CD4-positive, alpha-beta memory T cell (primary cell): ENCODE measurements around the gene USP3. TPM values are rescaled to one million over a fixed set of nuclear protein-coding genes. Genes with fewer than 3 reads are reported as not detected.
"Not testable (repeated sequence)": the region's sequence is repeated elsewhere in the genome, so short reads cannot be mapped to it uniquely, and the experiment has no call there.

ENCODE experiments used
- CTCF ChIA-PET: fragments of 350-600 bp; sonication (Branson Sonifier 250); formaldehyde crosslinking; loops from one replicate; lab custom pipeline; 2021; ENCODE audit warnings: inconsistent platforms; ENCODE audit not compliant: partially characterized antibody; lab: Charles Lee
- POLR2A ChIA-PET: fragments of 350-600 bp; sonication (Branson Sonifier 250); formaldehyde crosslinking; loops from one replicate; lab custom pipeline; 2021; ENCODE audit not compliant: partially characterized antibody; lab: Charles Lee
- DNase-seq, 5 donors: peaks; one replicate each; pipeline versions ENCODE4 v3.0.0 to v3.0.0-alpha.2; 2020 to 2022; ENCODE audit warnings: mixed read lengths in 1 of 5
- H3K27ac ChIP-seq: one replicate; pipeline ENCODE4 v1.7.0; 2013; ENCODE audit warnings: low read depth, low read length
- H3K27me3 ChIP-seq: 2 replicates; pipeline ENCODE4 v1.7.0; 2013; ENCODE audit warnings: mild to moderate bottlenecking, low read length, moderate library complexity; ENCODE audit not compliant: insufficient read depth
- H3K36me3 ChIP-seq: 2 replicates; pipeline ENCODE4 v1.7.0; 2013; ENCODE audit warnings: mild to moderate bottlenecking, low read length, moderate library complexity; ENCODE audit not compliant: insufficient read depth
- H3K4me1 ChIP-seq: 2 replicates; pipeline ENCODE4 v1.7.0; 2013; ENCODE audit warnings: mild to moderate bottlenecking, low read length, moderate library complexity; ENCODE audit not compliant: insufficient read depth
- H3K4me3 ChIP-seq, 2 donors: one replicate each; pipeline ENCODE4 v1.7.0; 2013; ENCODE audit warnings: low read length in 2 of 2, mild to moderate bottlenecking in 1 of 2
- H3K9me3 ChIP-seq, 2 donors: one replicate each; pipeline ENCODE4 v1.7.0; 2013; ENCODE audit warnings: low read length in 2 of 2, control low read depth in 1 of 2; ENCODE audit not compliant: control insufficient read depth in 1 of 2
- H3K27ac Mint-ChIP-seq, 7 donors: one replicate each; pipeline ENCODE4 v1.8.0; 2020 to 2021; ENCODE audit warnings: mixed read lengths in 7 of 7, mild to moderate bottlenecking in 6 of 7, inconsistent platforms in 3 of 7, moderate library complexity in 3 of 7
- H3K27me3 Mint-ChIP-seq, 2 donors: one replicate each; pipeline ENCODE4 v1.8.0; 2020 to 2021; ENCODE audit warnings: mixed read lengths in 2 of 2
- H3K36me3 Mint-ChIP-seq, 2 donors: one replicate each; pipeline ENCODE4 v1.8.0; 2020 to 2021; ENCODE audit warnings: mixed read lengths in 2 of 2, inconsistent platforms in 1 of 2, mild to moderate bottlenecking in 1 of 2
- H3K4me1 Mint-ChIP-seq, 4 donors: one replicate each; pipeline ENCODE4 v1.8.0; 2020 to 2021; ENCODE audit warnings: mixed read lengths in 4 of 4, mild to moderate bottlenecking in 1 of 4
- H3K4me3 Mint-ChIP-seq, 8 donors: one replicate each; pipeline ENCODE4 v1.8.0; 2020 to 2021; ENCODE audit warnings: mixed read lengths in 8 of 8, mild to moderate bottlenecking in 7 of 8, moderate library complexity in 6 of 8, inconsistent platforms in 3 of 8
- H3K9me3 Mint-ChIP-seq, 8 donors: one replicate each; pipeline ENCODE4 v1.8.0; 2020 to 2021; ENCODE audit warnings: mixed read lengths in 8 of 8, mild to moderate bottlenecking in 5 of 8, inconsistent platforms in 3 of 8, moderate library complexity in 1 of 8
- intact Hi-C: fragments of 100-400 bp; cut with micrococcal nuclease; formaldehyde crosslinking; loops from one replicate; pipeline ENCODE4 v1.15.1; 2023
- polyA plus RNA-seq, 2 donors: library from polyadenylated mRNA; unstranded; fragments of 300-500 nt; fragmentation: Illumina TruSeq; gene quantifications; one replicate each; pipeline ENCODE4 v1.2.3, GENCODE V29; 2021
- total RNA-seq, 2 experiments: library from RNA; stranded (reverse); gene quantifications; one replicate each; pipeline ENCODE4 v1.2.3, GENCODE V29; 2021

USP3 gene
- total and polyA plus RNA-seq, 4 experiments from 2014 or later = 61.6 to 159 (median 112) TPM

DNA sequence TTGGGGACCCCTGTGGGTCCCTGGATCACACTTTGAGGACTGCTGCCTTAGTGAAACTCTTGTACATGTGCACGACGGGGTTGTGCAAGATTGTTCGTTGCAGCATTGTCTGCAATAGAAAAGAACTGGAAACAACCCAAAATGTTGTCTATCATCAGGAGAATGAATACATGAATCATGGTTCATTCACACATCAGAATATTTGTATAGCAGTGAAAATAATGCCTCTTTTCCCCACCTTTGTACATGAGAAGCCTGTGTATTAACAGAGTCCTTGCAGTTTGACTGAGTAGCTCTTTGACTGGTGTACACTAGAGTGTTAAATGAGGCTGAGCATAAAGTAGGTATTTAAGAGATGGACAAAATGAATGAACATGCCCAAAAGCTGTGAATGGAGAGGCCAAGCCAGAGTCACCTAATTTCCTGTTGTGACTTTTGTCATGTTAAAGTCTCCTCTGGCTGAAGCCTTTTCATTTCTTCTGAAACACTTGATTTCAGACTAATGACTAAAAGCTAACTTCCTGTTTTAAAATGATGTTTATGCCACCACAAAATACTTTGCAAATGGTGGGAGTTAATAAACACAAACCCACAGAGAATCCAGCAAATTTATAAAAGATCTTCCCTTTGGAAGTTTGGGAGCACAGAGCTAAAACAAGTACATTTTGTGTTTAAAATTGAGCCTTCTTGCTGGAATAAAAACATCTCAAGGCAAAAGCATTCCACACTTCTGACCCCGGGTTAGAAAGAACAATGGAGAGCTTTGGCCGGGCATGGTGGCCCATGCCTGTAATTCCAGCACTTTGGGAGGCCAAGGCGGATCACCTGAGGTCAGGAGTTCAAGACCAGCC, 20.6 kb upstream of the USP3 start:
- Histone ChIP-seq H3K4me3 (peak overlapping the region in 1 of 2 donors; percentile 15), H3K4me1 (peaks cover 94% of the 10 kb centered on the region), H3K27me3 (no peaks in the 10 kb centered on the region), H3K36me3 (no peaks in the 10 kb centered on the region), H3K9me3 (no peaks in the 10 kb centered on the region), H3K27ac (peak overlapping the region; percentile 27)
- no peak for DNase-seq
- Mint-ChIP-seq H3K27ac (peak overlapping the region; percentile 92 to 97 (median 94)), H3K9me3 (no peaks in the 10 kb centered on the region), H3K4me1 (peaks cover 50 to 94% (median 75%) of the 10 kb centered on the region in 4 donors), H3K36me3 (no peaks in the 10 kb centered on the region), H3K27me3 (no peaks in the 10 kb centered on the region), H3K4me3 (peak overlapping the region in 7 of 8 donors; percentile 62 to 86 (median 79))
- intact Hi-C loops = no loop called here
- CTCF ChIA-PET = interaction anchor here (0.6 to 13.4 kb wide), 12 partner anchors 9 to 126 kb away, joined by 3 to 224 read pairs (median 4); partner anchors contain the start of gene USP3
- POLR2A ChIA-PET = interaction anchor here (0.5 to 28.5 kb wide), 14 partner anchors 8 to 672 kb away, joined by 3 to 906 read pairs (median 4); partner anchors contain the start of gene USP3

DNA sequence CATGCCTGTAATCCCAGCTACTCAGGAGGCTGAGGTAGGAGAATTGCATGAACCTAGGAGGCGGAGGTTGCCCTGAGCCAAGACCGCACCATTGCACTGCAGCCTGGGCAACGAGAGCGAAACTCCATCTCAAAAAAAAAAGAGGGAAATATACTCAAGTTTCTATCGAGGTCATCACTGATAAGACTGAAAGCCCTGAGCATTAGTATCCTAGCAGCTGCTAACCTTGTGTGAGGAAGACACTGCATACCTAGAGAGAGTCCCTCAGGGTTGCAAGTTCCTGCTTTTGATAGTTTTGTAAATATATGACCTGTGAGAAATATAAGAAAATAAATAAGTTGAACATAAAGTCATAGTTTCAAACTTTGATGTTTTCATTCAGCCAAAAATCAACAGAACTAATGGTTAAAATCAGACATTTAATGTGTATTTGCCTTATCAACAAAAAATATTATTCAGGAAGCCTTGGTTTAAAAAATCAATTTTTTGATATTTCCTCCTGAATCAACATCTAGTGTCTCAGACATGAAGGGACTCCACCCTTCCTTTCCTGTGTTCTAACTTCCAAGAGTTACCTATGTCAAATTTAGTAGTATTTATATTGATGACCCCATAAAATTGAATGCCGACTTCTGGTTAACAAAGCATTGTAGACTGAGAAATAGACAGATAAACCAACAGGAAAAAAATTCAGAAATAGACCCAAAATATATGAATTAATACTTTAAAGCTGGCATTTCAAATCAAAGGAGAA, 19.8 kb upstream of the USP3 start:
- H3K4me3 Mint-ChIP-seq = peak overlapping the region; percentile 56 to 86 (median 79)
- CTCF ChIA-PET = interaction anchor here (0.8 to 13.4 kb wide), 15 partner anchors 9 to 125 kb away, joined by 3 to 224 read pairs (median 4); partner anchors contain the start of gene USP3

GRCh38 chr15:63487076-63487757, 17.2 kb upstream of the USP3 start:
- H3K27ac Mint-ChIP-seq = peak overlapping the region; percentile 78 to 93 (median 89)
- peak overlapping the region; percentile 41 for H3K27ac ChIP-seq

More for the DNA sequence above, 19.8 kb upstream of the USP3 start:
- Mint-ChIP-seq H3K36me3 (no peaks in the 10 kb centered on the region), H3K4me1 (peaks cover 42 to 85% (median 68%) of the 10 kb centered on the region in 4 donors), H3K27ac (peak overlapping the region; percentile 92 to 97 (median 94)), H3K9me3 (no peaks in the 10 kb centered on the region), H3K27me3 (no peaks in the 10 kb centered on the region)
- H3K27me3 ChIP-seq = no peaks in the 10 kb centered on the region
- no peak overlapping the region for H3K4me3 ChIP-seq
- intact Hi-C loops = loop anchor here (5.0 kb wide), 1 partner anchor 58 kb away; no protein-coding TSS in a partner anchor
- H3K27ac ChIP-seq = peak overlapping the region; percentile 27
- DNase-seq = no peak
- H3K36me3 ChIP-seq = no peaks in the 10 kb centered on the region
- POLR2A ChIA-PET = interaction anchor here (0.5 to 28.5 kb wide), 12 partner anchors 9 to 671 kb away, joined by 3 to 906 read pairs (median 5); partner anchors contain the start of gene USP3
- no peaks in the 10 kb centered on the region for H3K9me3 ChIP-seq
- peaks cover 85% of the 10 kb centered on the region for H3K4me1 ChIP-seq

GRCh38 chr15:63487758-63488397, 16.5 kb upstream of the USP3 start:
- peak overlapping the region in 3 of 8 donors; percentile 30 to 43 (median 41) for H3K4me3 Mint-ChIP-seq
- intact Hi-C loops = loop anchor here (1.0 to 5.0 kb wide), 5 partner anchors 9 to 54 kb away; no protein-coding TSS in a partner anchor
- CTCF ChIA-PET = interaction anchor here (0.6 to 5.4 kb wide), 33 partner anchors 9 to 209 kb away, joined by 3 to 125 read pairs (median 5); partner anchors contain the start of gene USP3
- not testable (repeated sequence) for H3K9me3 ChIP-seq, H3K27me3 Mint-ChIP-seq, H3K27ac ChIP-seq, H3K36me3 Mint-ChIP-seq, H3K4me3 ChIP-seq, H3K9me3 Mint-ChIP-seq, H3K36me3 ChIP-seq, H3K27me3 ChIP-seq, DNase-seq
- POLR2A ChIA-PET = interaction anchor here (0.6 to 28.5 kb wide), 16 partner anchors 8 to 113 kb away, joined by 3 to 906 read pairs (median 4); partner anchors contain the start of gene USP3
- peaks cover 62% of the 10 kb centered on the region for H3K4me1 ChIP-seq
- H3K27ac Mint-ChIP-seq = peak overlapping the region in 5 of 7 donors; percentile 22 to 78 (median 46)
- H3K4me1 Mint-ChIP-seq = peaks cover 40 to 79% (median 53%) of the 10 kb centered on the region in 4 donors

More at GRCh38 chr15:63487076-63487757, 17.2 kb upstream of the USP3 start:
- H3K27me3 ChIP-seq = no peaks in the 10 kb centered on the region
- POLR2A ChIA-PET = interaction anchor here (0.6 to 28.5 kb wide), 16 partner anchors 8 to 113 kb away, joined by 3 to 906 read pairs (median 4); partner anchors contain the start of gene USP3
- peaks cover 0 to 7% of the 10 kb centered on the region in 2 donors for H3K36me3 Mint-ChIP-seq
- H3K4me1 Mint-ChIP-seq = peaks cover 40 to 81% (median 59%) of the 10 kb centered on the region in 4 donors
- intact Hi-C loops = loop anchor here (1.0 to 5.0 kb wide), 5 partner anchors 8 to 55 kb away; no protein-coding TSS in a partner anchor
- no peaks in the 10 kb centered on the region for H3K36me3 ChIP-seq
- no peaks in the 10 kb centered on the region for H3K9me3 Mint-ChIP-seq
- DNase-seq = peak; percentile 82 to 87 (median 84)
- no peaks in the 10 kb centered on the region for H3K27me3 Mint-ChIP-seq
- H3K4me3 Mint-ChIP-seq = peak overlapping the region in 7 of 8 donors; percentile 69 to 89 (median 72)
- CTCF ChIA-PET = interaction anchor here (0.6 to 5.4 kb wide), 33 partner anchors 8 to 210 kb away, joined by 3 to 125 read pairs (median 5); partner anchors contain the start of gene USP3
- H3K9me3 ChIP-seq = no peaks in the 10 kb centered on the region
- peaks cover 69% of the 10 kb centered on the region for H3K4me1 ChIP-seq
- no peak overlapping the region for H3K4me3 ChIP-seq

DNA sequence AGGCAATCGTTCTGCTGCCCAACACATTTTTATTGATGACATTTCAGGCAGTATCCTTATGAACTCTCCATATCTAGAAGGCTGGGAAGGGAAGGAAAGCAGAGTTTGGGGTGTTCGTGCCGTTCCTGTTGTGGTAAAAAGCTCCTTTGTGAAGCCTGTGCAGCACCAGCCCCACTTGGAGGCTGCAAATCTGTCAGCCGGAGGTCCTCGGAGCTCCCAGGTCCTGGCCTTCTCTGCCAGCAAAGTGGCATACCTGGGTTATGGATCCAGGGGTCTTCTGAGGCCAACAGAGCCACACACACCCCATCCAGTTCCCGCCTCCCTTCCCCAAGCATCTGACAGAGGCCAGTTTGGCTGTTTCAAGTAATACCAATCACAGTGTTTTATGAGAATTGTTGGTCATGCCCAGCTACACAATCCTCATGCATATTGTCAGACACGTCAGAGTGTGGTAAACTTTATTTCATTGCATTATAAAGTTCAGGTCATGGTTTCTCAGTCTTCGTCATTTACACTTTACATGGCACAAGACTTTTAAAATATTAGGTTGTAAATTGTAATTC, 15.9 kb upstream of the USP3 start:
- Histone ChIP-seq H3K27ac (no peak overlapping the region), H3K36me3 (no peaks in the 10 kb centered on the region), H3K9me3 (no peaks in the 10 kb centered on the region), H3K27me3 (no peaks in the 10 kb centered on the region), H3K4me3 (no peak overlapping the region), H3K4me1 (peaks cover 58% of the 10 kb centered on the region)
- Mint-ChIP-seq H3K4me1 (peaks cover 40 to 79% (median 52%) of the 10 kb centered on the region in 4 donors), H3K36me3 (peaks cover 0 to 7% of the 10 kb centered on the region in 2 donors), H3K27ac (peak overlapping the region in 3 of 7 donors; percentile 18 to 78 (median 27)), H3K9me3 (peaks cover 0 to 2% (median 0%) of the 10 kb centered on the region in 8 donors), H3K27me3 (no peaks in the 10 kb centered on the region), H3K4me3 (peak overlapping the region in 2 of 8 donors; percentile 30 to 41)
- CTCF ChIA-PET = interaction anchor here (0.8 to 5.4 kb wide), 13 partner anchors 9 to 105 kb away, joined by 3 to 125 read pairs (median 12); partner anchors contain the start of gene USP3
- POLR2A ChIA-PET = interaction anchor here (1.5 to 28.5 kb wide), 5 partner anchors 9 to 112 kb away, joined by 3 to 906 read pairs (median 34); partner anchors contain the start of gene USP3
- no peak for DNase-seq
- intact Hi-C loops = loop anchor here (5.0 kb wide), 1 partner anchor 54 kb away; no protein-coding TSS in a partner anchor
